Measurements from ENCODE around the gene CCDC57.

DNA sequence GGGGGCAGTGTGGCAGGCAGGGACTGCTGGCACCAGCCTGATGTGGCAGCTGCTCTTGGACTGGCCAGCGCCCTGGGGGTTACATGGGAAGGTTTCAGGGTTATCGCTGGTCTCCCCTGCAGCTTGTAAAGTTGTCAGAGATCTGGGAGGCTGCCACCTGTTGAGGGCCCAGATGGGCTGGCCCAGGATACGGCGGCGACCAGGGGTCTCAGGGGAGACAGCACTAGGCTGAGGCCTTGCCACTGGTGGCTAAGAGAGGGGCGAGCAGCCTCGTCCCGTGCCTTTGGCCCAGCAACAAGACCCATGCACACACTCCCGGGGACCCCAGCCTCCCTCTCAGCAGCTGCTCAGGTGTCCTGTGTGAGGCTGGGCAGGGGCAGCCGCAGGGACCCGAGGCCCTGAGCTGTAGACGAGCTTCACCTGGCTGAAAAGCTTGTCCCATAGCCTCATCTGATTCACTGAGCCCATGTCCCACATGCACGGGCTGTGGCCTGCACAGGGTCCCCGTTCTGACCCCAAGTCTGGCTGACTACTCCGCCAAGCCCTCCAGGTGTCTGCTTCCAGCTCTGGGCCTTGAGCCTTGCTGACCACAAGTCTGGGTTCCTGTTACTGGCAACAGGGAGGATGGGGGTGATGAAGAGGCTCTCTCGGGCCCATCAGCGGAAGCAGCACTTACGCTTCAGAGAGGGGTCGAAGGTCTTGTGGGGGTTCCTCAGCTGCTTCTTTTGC is 153.2 kb downstream of the CCDC57 start:
- TF ChIP-seq, protein P1, sequence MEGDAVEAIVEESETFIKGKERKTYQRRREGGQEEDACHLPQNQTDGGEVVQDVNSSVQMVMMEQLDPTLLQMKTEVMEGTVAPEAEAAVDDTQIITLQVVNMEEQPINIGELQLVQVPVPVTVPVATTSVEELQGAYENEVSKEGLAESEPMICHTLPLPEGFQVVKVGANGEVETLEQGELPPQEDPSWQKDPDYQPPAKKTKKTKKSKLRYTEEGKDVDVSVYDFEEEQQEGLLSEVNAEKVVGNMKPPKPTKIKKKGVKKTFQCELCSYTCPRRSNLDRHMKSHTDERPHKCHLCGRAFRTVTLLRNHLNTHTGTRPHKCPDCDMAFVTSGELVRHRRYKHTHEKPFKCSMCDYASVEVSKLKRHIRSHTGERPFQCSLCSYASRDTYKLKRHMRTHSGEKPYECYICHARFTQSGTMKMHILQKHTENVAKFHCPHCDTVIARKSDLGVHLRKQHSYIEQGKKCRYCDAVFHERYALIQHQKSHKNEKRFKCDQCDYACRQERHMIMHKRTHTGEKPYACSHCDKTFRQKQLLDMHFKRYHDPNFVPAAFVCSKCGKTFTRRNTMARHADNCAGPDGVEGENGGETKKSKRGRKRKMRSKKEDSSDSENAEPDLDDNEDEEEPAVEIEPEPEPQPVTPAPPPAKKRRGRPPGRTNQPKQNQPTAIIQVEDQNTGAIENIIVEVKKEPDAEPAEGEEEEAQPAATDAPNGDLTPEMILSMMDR (IDR thresholded peaks at IDR 0.05) = no peak
- TF ChIP-seq EZH2 (IDR thresholded peaks at IDR 0.05) (no peak), EZH2phosphoT487 (IDR thresholded peaks at IDR 0.05) (no peak)
